Stimulated activated CD4-positive, alpha-beta T cell treated with anti-CD3 and anti-CD28 coated beads, Interleukin-1b, Interleukin-23, amount 100 ng/mL, for 48 hours (primary cell): Measurements from ENCODE around the gene ABI1.
"Not testable (repeated sequence)": the region's sequence is repeated elsewhere in the genome, so short reads cannot be mapped to it uniquely, and the experiment has no call there.

Experiments
- DNase-seq: peaks from one replicate; pipeline ENCODE4 v3.0.0-alpha.2; 2020

ABI1 gene

GRCh38 chr10:26860443-26861204 lies at the start of gene ABI1:
Gene ABI1, minus strand, starts transcription at chr10:26860958. Its CDS starts 95 bp downstream, at chr10:26860863.
- DNase-seq, result peak; percentile 97

GRCh38 chr10:26909753-26910152 lies 49.0 kb upstream of the ABI1 start:
- DNase-seq, result no peak

GRCh38 chr10:26905253-26905781 lies 44.6 kb upstream of the ABI1 start:
- not testable (repeated sequence) for DNase-seq

GRCh38 chr10:26903431-26904217 lies 42.9 kb upstream of the ABI1 start:
- no peak for DNase-seq

- not testable (repeated sequence) for DNase-seq
These were observed 31.7 kb upstream of the ABI1 start for GRCh38 chr10:26892306-26892923.

GRCh38 chr10:26890956-26891355 lies 30.2 kb upstream of the ABI1 start:
- DNase-seq, result peak; percentile 52

GRCh38 chr10:26887611-26888215 lies 27.0 kb upstream of the ABI1 start:
- no peak for DNase-seq

GRCh38 chr10:26881600-26882331 lies 21.0 kb upstream of the ABI1 start:
- DNase-seq, result no peak

GRCh38 chr10:26879744-26880143 lies 19.0 kb upstream of the ABI1 start:
- no peak for DNase-seq

- DNase-seq, result no peak
These were observed 10.0 kb upstream of the ABI1 start for GRCh38 chr10:26870766-26871165.

- peak; percentile 24 for DNase-seq
These were observed 8.8 kb upstream of the ABI1 start for GRCh38 chr10:26869528-26869927.

GRCh38 chr10:26863351-26864076 lies 2.8 kb upstream of the ABI1 start:
- no peak for DNase-seq

GRCh38 chr10:26861205-26861998 lies 644 bp upstream of the ABI1 start:
- no peak for DNase-seq

GRCh38 chr10:26860102-26860442 lies 686 bp downstream of the ABI1 start:
- DNase-seq, result peak; percentile 33

GRCh38 chr10:26859241-26860101 lies 1.3 kb downstream of the ABI1 start:
- DNase-seq, result no peak

GRCh38 chr10:26858707-26859034 lies 2.1 kb downstream of the ABI1 start:
- no peak for DNase-seq

- DNase-seq, result no peak
These were observed 2.6 kb downstream of the ABI1 start for GRCh38 chr10:26857991-26858706.

GRCh38 chr10:26857553-26857952 lies 3.2 kb downstream of the ABI1 start:
- DNase-seq, result not testable (repeated sequence)

- no peak for DNase-seq
These were observed 5.6 kb downstream of the ABI1 start for GRCh38 chr10:26855186-26855585.
